Measurements from ENCODE around the gene CCNI2.

The CCNI2 gene

GRCh38 chr5:132746954-132747615 is at the start of gene CCNI2:
Gene CCNI2 (plus strand): TSS chr5:132747426. CDS start chr5:132747496, 70 bp downstream.
- peak; percentile 79 for DNase-seq

- no peak for DNase-seq
Observed at GRCh38 chr5:132704875-132705274, 42.4 kb upstream of the CCNI2 start.

GRCh38 chr5:132708645-132709044 is 38.6 kb upstream of the CCNI2 start:
- no peak for DNase-seq

- DNase-seq = no peak
Observed at GRCh38 chr5:132714456-132715307, 32.5 kb upstream of the CCNI2 start.

GRCh38 chr5:132718544-132719312 is 28.5 kb upstream of the CCNI2 start:
- DNase-seq = no peak

GRCh38 chr5:132725745-132726144 is 21.5 kb upstream of the CCNI2 start:
- no peak for DNase-seq

GRCh38 chr5:132729896-132730295 is 17.3 kb upstream of the CCNI2 start:
- DNase-seq = no peak

- DNase-seq = no peak
Observed at GRCh38 chr5:132733499-132734148, 13.6 kb upstream of the CCNI2 start.

- DNase-seq = no peak
Observed at GRCh38 chr5:132734687-132735086, 12.5 kb upstream of the CCNI2 start.

- DNase-seq = peak; percentile 98
Observed at GRCh38 chr5:132736853-132737833, 10.1 kb upstream of the CCNI2 start, which contains the start of gene KIF3A. Gene KIF3A (minus strand): TSS chr5:132737546. CDS start chr5:132737419, 127 bp downstream.

- no peak for DNase-seq
Observed at GRCh38 chr5:132737982-132738681, 9.1 kb upstream of the CCNI2 start.

GRCh38 chr5:132739232-132739631 is 8.0 kb upstream of the CCNI2 start:
- no peak for DNase-seq

GRCh38 chr5:132742158-132742557 is 5.1 kb upstream of the CCNI2 start:
- no peak for DNase-seq

- no peak for DNase-seq
Observed at GRCh38 chr5:132742626-132743025, 4.6 kb upstream of the CCNI2 start.

- DNase-seq = no peak
Observed at GRCh38 chr5:132744659-132745058, 2.6 kb upstream of the CCNI2 start.

- DNase-seq = no peak
Observed at GRCh38 chr5:132746592-132746953, 653 bp upstream of the CCNI2 start.

- no peak for DNase-seq
Observed at GRCh38 chr5:132747616-132748440, 602 bp downstream of the CCNI2 start.

GRCh38 chr5:132748522-132749000 is 1.3 kb downstream of the CCNI2 start:
- no peak for DNase-seq

GRCh38 chr5:132749506-132749905 is 2.3 kb downstream of the CCNI2 start:
- DNase-seq = no peak
